Epithelial cell of umbilical artery (primary cell): ENCODE data around the gene KCTD16. TPM values are rescaled to one million over a fixed set of nuclear protein-coding genes. Genes with fewer than 3 reads are reported as not detected.

Source experiments
- total RNA-seq: library from RNA; depleted of rRNA; stranded (reverse); fragments of >200 nt; gene quantifications from 2 replicates; pipeline ENCODE4 v1.2.3, GENCODE V29; 2014

Gene KCTD16
- total RNA-seq: 0.61 and 0.65 TPM in 2 replicates

DNA sequence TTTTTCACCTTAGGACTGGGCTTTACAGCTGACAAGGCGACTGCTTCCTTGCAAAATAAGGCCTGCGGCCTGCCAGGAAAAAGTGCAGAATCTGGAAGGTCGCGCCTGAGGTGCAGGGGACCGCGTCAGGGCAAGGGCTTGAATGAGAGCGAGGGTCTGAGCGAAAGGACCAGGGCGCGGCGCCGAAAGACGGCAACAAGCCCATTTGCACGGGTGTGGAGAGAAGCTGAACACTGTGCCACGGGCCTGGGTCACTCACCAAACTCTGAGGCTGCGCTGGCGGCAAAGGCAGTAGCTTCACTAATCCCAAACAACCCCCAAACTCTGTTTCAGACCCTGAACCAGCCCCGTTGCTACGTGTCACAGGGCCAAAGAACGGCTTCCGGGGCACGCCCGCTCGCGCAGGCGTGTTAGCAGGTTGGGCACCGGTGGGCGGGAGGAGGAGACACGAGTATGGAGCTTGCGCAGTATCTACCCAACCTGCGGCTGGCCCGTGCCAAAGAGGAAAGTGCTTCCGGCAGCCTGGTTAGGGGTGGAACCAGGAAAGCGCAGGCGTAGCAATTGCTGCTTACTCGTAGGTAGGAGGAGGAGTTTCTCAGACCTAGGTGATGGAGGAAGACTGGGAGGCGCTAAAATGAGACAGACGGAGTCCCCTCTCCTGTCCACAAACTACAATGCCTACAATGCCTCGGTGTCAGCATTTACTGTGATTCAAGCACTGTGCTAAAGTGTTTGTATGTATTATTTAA, at the start of gene KCTD16, which contains the start of gene YIPF5:
KCTD16 (plus strand) TSS at position 598 of the 749 bp plus-strand sequence.
YIPF5 (minus strand) TSS at position 384 of the 749 bp plus-strand sequence. CDS start 704 bp downstream, outside the sequence.

Other genes starting within 250 kb of the KCTD16 start
- gene YIPF5, start 214 bp upstream of the KCTD16 start, total RNA-seq: 97.3 and 129 TPM in 2 replicates